Fibroblast of the aortic adventitia (primary cell): ENCODE results near the gene SLC5A8. TPM values are rescaled to one million over a fixed set of nuclear protein-coding genes. Genes with fewer than 3 reads are reported as not detected.

Source experiments
- DNase-seq: peaks from one replicate; pipeline ENCODE4 v3.0.0-alpha.2; 2010; ENCODE audit warnings: low read depth
- H3K4me3 ChIP-seq: 2 replicates; pipeline ENCODE4 v1.5.1; 2011; ENCODE audit warnings: low read depth, mild to moderate bottlenecking, control low read depth, low read length, moderate library complexity
- CTCF ChIP-seq: IDR thresholded peaks from 2 replicates; pipeline ENCODE4 v1.5.1; 2011; ENCODE audit warnings: mild to moderate bottlenecking, low read length, control low read depth, inconsistent platforms; ENCODE audit not compliant: insufficient read depth
- total RNA-seq: library from RNA; depleted of rRNA; stranded (reverse); fragments of >200 nt; gene quantifications from 2 replicates; pipeline ENCODE4 v1.2.3, GENCODE V29; 2012; ENCODE audit warnings: low replicate concordance

SLC5A8 gene
- total RNA-seq, 1 donor, result not detected

GRCh38 chr12:101207086-101207780 lies 2.8 kb downstream of the SLC5A8 start:
- no peak overlapping the region for H3K4me3 ChIP-seq
- TF ChIP-seq CTCF, result no peak
- no peak for DNase-seq

GRCh38 chr12:101204602-101205304 lies 5.3 kb downstream of the SLC5A8 start:
- no peak overlapping the region for H3K4me3 ChIP-seq
- no peak for TF ChIP-seq CTCF
- no peak for DNase-seq

- no peak for TF ChIP-seq CTCF
- no peak overlapping the region for H3K4me3 ChIP-seq
- no peak for DNase-seq
Measured at GRCh38 chr12:101200824-101201223, 9.2 kb downstream of the SLC5A8 start.

- no peak overlapping the region for H3K4me3 ChIP-seq
- DNase-seq, result no peak
- no peak for TF ChIP-seq CTCF
Measured at GRCh38 chr12:101200145-101200544, 9.9 kb downstream of the SLC5A8 start.

GRCh38 chr12:101186291-101186690 lies 23.7 kb downstream of the SLC5A8 start:
- no peak overlapping the region for H3K4me3 ChIP-seq
- no peak for TF ChIP-seq CTCF
- no peak for DNase-seq

GRCh38 chr12:101181776-101182175 lies 28.3 kb downstream of the SLC5A8 start:
- DNase-seq, result peak; percentile 1
- no peak overlapping the region for H3K4me3 ChIP-seq
- no peak for TF ChIP-seq CTCF
